GM23338 (cell line): ENCODE results near the gene SLC66A1. TPM values are rescaled to one million over a fixed set of nuclear protein-coding genes. Genes with fewer than 3 reads are reported as not detected.

Experiments used
- ATAC-seq: fragments of 200-7000 bp; cut with Tn5 transposase; 3 replicates; pipeline ENCODE4 v1.9.1; 2020
- DNase-seq: peaks from one replicate; pipeline ENCODE4 v3.0.0-alpha.2; 2015; ENCODE audit warnings: low spot score
- H2AFZ ChIP-seq: fragments of 200-600 bp; sonication (generic); 2 replicates; pipeline ENCODE4 v1.8.0; 2016; ENCODE audit warnings: antibody characterized with exemption, mild to moderate bottlenecking, moderate library complexity
- H3F3A ChIP-seq: fragments of 200-600 bp; sonication (generic); replicated peaks from 2 replicates; pipeline ENCODE4 v1.8.0; 2017; ENCODE audit warnings: antibody characterized with exemption, mixed run types, low read depth
- H3K27ac ChIP-seq: fragments of 200-600 bp; sonication (generic); 2 replicates; pipeline ENCODE4 v1.6.1; 2016; ENCODE audit warnings: low read depth
- H3K27me3 ChIP-seq: fragments of 200-600 bp; sonication (generic); 2 replicates; pipeline ENCODE4 v1.8.0; 2016; ENCODE audit warnings: mild to moderate bottlenecking, mixed run types, moderate library complexity; ENCODE audit not compliant: insufficient read depth
- H3K36me3 ChIP-seq: fragments of 200-600 bp; sonication (generic); 2 replicates; pipeline ENCODE4 v1.8.0; 2016; ENCODE audit warnings: mild to moderate bottlenecking; ENCODE audit not compliant: insufficient read depth
- H3K4me1 ChIP-seq: fragments of 200-600 bp; sonication (generic); 2 replicates; pipeline ENCODE4 v1.8.0; 2016; ENCODE audit warnings: mild to moderate bottlenecking, moderate library complexity; ENCODE audit not compliant: insufficient read depth
- H3K4me2 ChIP-seq: fragments of 200-600 bp; sonication (generic); 2 replicates; pipeline ENCODE4 v1.7.1; 2017; ENCODE audit warnings: mixed run types
- H3K4me3 ChIP-seq: fragments of 200-600 bp; sonication (generic); 2 replicates; pipeline ENCODE4 v1.6.1; 2016; ENCODE audit warnings: mixed run types
- H3K79me2 ChIP-seq: fragments of 200-600 bp; sonication (generic); replicated peaks from 2 replicates; pipeline ENCODE4 v1.8.0; 2017; ENCODE audit warnings: mild to moderate bottlenecking; ENCODE audit not compliant: insufficient read depth
- H3K9me2 ChIP-seq: fragments of 200-600 bp; sonication (generic); 2 replicates; pipeline ENCODE4 v1.8.0; 2017; ENCODE audit not compliant: insufficient read depth
- H4K20me1 ChIP-seq: fragments of 200-600 bp; sonication (generic); replicated peaks from 2 replicates; pipeline ENCODE4 v1.8.0; 2017; ENCODE audit warnings: mild to moderate bottlenecking; ENCODE audit not compliant: insufficient read depth
- H3K27ac Mint-ChIP-seq: 2 replicates; pipeline ENCODE4 v1.8.0; 2020; ENCODE audit warnings: inconsistent platforms, mild to moderate bottlenecking, moderate library complexity, mixed read lengths
- H3K27me3 Mint-ChIP-seq: 3 replicates; pipeline ENCODE4 v1.8.0; 2022; ENCODE audit warnings: low read depth, mild to moderate bottlenecking, moderate library complexity, mixed read lengths, inconsistent platforms; ENCODE audit not compliant: insufficient read depth, poor library complexity
- H3K36me3 Mint-ChIP-seq: 3 replicates; pipeline ENCODE4 v1.8.0; 2021; ENCODE audit warnings: low read depth, mild to moderate bottlenecking, inconsistent platforms, moderate library complexity, mixed read lengths
- H3K4me1 Mint-ChIP-seq: 3 replicates; pipeline ENCODE4 v1.8.0; 2020; ENCODE audit warnings: mild to moderate bottlenecking, inconsistent platforms, mixed read lengths
- H3K4me3 Mint-ChIP-seq: 3 replicates; pipeline ENCODE4 v1.8.0; 2021; ENCODE audit warnings: moderate library complexity, mild to moderate bottlenecking, inconsistent platforms, mixed read lengths
- H3K9me3 Mint-ChIP-seq: 3 replicates; pipeline ENCODE4 v1.8.0; 2020; ENCODE audit warnings: moderate library complexity, mild to moderate bottlenecking, inconsistent platforms, mixed read lengths
- EZH2phosphoT487 ChIP-seq: fragments of 200-600 bp; sonication (generic); IDR thresholded peaks from one replicate; pipeline ENCODE4 v1.8.1; 2018; ENCODE audit warnings: antibody characterized with exemption; ENCODE audit not compliant: unreplicated experiment
- NANOG ChIP-seq: IDR thresholded peaks from 2 replicates; pipeline ENCODE4 v1.6.1; 2016; ENCODE audit warnings: antibody characterized with exemption, borderline replicate concordance
- STAT1 ChIP-seq: IDR thresholded peaks from one replicate; pipeline ENCODE4 v1.6.1; 2016; ENCODE audit warnings: antibody characterized with exemption; ENCODE audit not compliant: unreplicated experiment
- ZNF114 ChIP-seq: fragments of 250-450 bp; sonication (Bioruptor Pico); IDR thresholded peaks from 2 replicates; pipeline ENCODE4 v1.5.0; 2020; ENCODE audit warnings: mild to moderate bottlenecking, moderate library complexity
- ZNF331 ChIP-seq: fragments of 250-450 bp; sonication (Bioruptor Pico); IDR thresholded peaks from 2 replicates; pipeline ENCODE4 v1.5.0; 2020; ENCODE audit warnings: low read depth, mild to moderate bottlenecking, moderate library complexity
- polyA plus RNA-seq: library from polyadenylated mRNA; unstranded; fragments of >200 nt; fragmentation: Nextera tagmentation; extraction: Ambion mirVana; gene quantifications from 2 replicates; pipeline ENCODE4 v1.2.1, GENCODE V29; 2016
- total RNA-seq: library from RNA; depleted of rRNA; stranded (reverse); fragments of >200 nt; shearing (Covaris generic); gene quantifications from 2 replicates; pipeline ENCODE4 v1.2.3, GENCODE V29; 2014
- TF ChIP-seq, protein P1 (sequence below), 2 experiments: fragments of 200-600 bp in 1 of 2; sonication (generic) in 1 of 2; conservative IDR thresholded peaks; 2 replicates each; pipeline versions ENCODE4 v1.5.1 to v1.6.1; 2016 to 2017; ENCODE audit warnings: antibody characterized with exemption in 2 of 2, low read depth in 2 of 2, mild to moderate bottlenecking in 2 of 2, moderate library complexity in 1 of 2
- TF ChIP-seq, protein P2 (sequence below): IDR thresholded peaks from one replicate; pipeline ENCODE4 v1.6.1; 2018; ENCODE audit warnings: antibody characterized with exemption; ENCODE audit not compliant: unreplicated experiment
- TF ChIP-seq, protein P3 (sequence below): IDR thresholded peaks from 2 replicates; pipeline ENCODE4 v1.6.1; 2016; ENCODE audit warnings: antibody characterized with exemption

The SLC66A1 gene
- total and polyA plus RNA-seq, 2 experiments from 2014 or later: 6.9 to 19.7 TPM

DNA sequence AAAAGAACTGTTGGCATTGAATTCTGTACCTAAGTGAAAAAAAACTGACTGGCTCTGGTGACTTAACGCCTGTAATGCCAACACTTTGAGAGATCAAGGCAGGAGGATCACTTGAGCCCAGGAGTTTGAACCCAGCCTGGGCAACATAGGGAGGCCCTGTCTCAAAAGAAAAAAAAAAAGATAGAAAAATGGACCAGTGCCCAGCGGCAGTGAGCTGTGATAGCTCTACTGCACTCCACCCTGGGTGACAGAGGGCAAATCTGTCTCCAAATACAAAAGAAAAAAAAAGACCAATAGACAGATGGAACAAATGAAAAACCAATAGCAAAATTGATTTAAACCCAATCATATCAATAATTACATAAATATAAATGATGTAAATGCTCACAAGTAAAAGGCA lies 22.9 kb upstream of the SLC66A1 start (continued):
- TF ChIP-seq, protein P1, sequence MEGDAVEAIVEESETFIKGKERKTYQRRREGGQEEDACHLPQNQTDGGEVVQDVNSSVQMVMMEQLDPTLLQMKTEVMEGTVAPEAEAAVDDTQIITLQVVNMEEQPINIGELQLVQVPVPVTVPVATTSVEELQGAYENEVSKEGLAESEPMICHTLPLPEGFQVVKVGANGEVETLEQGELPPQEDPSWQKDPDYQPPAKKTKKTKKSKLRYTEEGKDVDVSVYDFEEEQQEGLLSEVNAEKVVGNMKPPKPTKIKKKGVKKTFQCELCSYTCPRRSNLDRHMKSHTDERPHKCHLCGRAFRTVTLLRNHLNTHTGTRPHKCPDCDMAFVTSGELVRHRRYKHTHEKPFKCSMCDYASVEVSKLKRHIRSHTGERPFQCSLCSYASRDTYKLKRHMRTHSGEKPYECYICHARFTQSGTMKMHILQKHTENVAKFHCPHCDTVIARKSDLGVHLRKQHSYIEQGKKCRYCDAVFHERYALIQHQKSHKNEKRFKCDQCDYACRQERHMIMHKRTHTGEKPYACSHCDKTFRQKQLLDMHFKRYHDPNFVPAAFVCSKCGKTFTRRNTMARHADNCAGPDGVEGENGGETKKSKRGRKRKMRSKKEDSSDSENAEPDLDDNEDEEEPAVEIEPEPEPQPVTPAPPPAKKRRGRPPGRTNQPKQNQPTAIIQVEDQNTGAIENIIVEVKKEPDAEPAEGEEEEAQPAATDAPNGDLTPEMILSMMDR (conservative IDR thresholded peaks at IDR 0.05; ENCODE audit: low read depth in 2 of 2): no peak

DNA sequence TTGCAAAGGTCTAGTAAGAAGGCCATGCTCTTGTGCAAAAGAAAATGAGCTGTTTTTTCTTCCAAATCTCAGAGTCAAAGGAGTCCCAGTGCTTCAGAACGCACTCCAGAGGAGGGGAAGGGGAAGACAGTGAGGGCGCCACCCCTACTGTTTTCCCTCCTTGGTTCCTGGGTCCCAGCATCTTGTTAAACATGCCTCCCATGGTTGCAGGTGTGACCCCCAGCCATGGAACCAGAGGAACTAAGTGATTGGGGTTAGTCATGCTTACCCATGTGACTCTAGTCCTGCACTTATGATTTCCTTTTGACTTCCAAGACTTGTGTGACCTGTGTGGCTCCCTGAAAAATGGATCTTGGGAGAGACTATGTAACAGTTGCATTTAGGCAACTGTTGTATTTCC lies 17.5 kb upstream of the SLC66A1 start:
- Histone ChIP-seq H3K27me3 (peaks cover 9% of the 10 kb centered on the region), H3K36me3 (no peaks in the 10 kb centered on the region), H3K4me1 (no peaks in the 10 kb centered on the region), H2AFZ (no peak overlapping the region), H3K27ac (no peak overlapping the region), H3F3A (no peaks in the 10 kb centered on the region), H3K79me2 (no peaks in the 10 kb centered on the region), H3K9me2 (no peaks in the 10 kb centered on the region), H3K4me3 (no peak overlapping the region), H4K20me1 (peaks cover under 1% of the 10 kb centered on the region; the same call in 1 of the 2 replicates), H3K4me2 (no peak overlapping the region)
- no peaks in the 10 kb centered on the region for H3K4me1 Mint-ChIP-seq
- peaks cover 50% of the 10 kb centered on the region for H3K36me3 Mint-ChIP-seq
- no peak overlapping the region for H3K4me3 Mint-ChIP-seq
- H3K27ac Mint-ChIP-seq: no peak overlapping the region
- no peak for TF ChIP-seq ZNF331 (CRISPR knock-in tag)
- no peak for TF ChIP-seq STAT1
- TF ChIP-seq, protein P2, sequence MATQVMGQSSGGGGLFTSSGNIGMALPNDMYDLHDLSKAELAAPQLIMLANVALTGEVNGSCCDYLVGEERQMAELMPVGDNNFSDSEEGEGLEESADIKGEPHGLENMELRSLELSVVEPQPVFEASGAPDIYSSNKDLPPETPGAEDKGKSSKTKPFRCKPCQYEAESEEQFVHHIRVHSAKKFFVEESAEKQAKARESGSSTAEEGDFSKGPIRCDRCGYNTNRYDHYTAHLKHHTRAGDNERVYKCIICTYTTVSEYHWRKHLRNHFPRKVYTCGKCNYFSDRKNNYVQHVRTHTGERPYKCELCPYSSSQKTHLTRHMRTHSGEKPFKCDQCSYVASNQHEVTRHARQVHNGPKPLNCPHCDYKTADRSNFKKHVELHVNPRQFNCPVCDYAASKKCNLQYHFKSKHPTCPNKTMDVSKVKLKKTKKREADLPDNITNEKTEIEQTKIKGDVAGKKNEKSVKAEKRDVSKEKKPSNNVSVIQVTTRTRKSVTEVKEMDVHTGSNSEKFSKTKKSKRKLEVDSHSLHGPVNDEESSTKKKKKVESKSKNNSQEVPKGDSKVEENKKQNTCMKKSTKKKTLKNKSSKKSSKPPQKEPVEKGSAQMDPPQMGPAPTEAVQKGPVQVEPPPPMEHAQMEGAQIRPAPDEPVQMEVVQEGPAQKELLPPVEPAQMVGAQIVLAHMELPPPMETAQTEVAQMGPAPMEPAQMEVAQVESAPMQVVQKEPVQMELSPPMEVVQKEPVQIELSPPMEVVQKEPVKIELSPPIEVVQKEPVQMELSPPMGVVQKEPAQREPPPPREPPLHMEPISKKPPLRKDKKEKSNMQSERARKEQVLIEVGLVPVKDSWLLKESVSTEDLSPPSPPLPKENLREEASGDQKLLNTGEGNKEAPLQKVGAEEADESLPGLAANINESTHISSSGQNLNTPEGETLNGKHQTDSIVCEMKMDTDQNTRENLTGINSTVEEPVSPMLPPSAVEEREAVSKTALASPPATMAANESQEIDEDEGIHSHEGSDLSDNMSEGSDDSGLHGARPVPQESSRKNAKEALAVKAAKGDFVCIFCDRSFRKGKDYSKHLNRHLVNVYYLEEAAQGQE: no peak
- TF ChIP-seq EZH2phosphoT487: no peak
- TF ChIP-seq ZNF114 (CRISPR knock-in tag): no peak
- TF ChIP-seq NANOG: no peak
- TF ChIP-seq, protein P3, sequence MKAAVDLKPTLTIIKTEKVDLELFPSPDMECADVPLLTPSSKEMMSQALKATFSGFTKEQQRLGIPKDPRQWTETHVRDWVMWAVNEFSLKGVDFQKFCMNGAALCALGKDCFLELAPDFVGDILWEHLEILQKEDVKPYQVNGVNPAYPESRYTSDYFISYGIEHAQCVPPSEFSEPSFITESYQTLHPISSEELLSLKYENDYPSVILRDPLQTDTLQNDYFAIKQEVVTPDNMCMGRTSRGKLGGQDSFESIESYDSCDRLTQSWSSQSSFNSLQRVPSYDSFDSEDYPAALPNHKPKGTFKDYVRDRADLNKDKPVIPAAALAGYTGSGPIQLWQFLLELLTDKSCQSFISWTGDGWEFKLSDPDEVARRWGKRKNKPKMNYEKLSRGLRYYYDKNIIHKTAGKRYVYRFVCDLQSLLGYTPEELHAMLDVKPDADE: no peak
- peaks cover 50% of the 10 kb centered on the region for H3K9me3 Mint-ChIP-seq
- no peak for ATAC-seq
- DNase-seq: no peak
- H3K27me3 Mint-ChIP-seq: peaks cover 3% of the 10 kb centered on the region
